GM23338 (cell line): ENCODE results near the gene LOXL3. TPM values are rescaled to one million over a fixed set of nuclear protein-coding genes. Genes with fewer than 3 reads are reported as not detected.

Experiments used
- ATAC-seq: fragments of 200-7000 bp; cut with Tn5 transposase; 3 replicates; pipeline ENCODE4 v1.9.1; 2020
- DNase-seq: peaks from one replicate; pipeline ENCODE4 v3.0.0-alpha.2; 2015; ENCODE audit warnings: low spot score
- H2AFZ ChIP-seq: fragments of 200-600 bp; sonication (generic); 2 replicates; pipeline ENCODE4 v1.8.0; 2016; ENCODE audit warnings: antibody characterized with exemption, mild to moderate bottlenecking, moderate library complexity
- H3F3A ChIP-seq: fragments of 200-600 bp; sonication (generic); replicated peaks from 2 replicates; pipeline ENCODE4 v1.8.0; 2017; ENCODE audit warnings: antibody characterized with exemption, mixed run types, low read depth
- H3K27ac ChIP-seq: fragments of 200-600 bp; sonication (generic); 2 replicates; pipeline ENCODE4 v1.6.1; 2016; ENCODE audit warnings: low read depth
- H3K27me3 ChIP-seq: fragments of 200-600 bp; sonication (generic); 2 replicates; pipeline ENCODE4 v1.8.0; 2016; ENCODE audit warnings: mild to moderate bottlenecking, mixed run types, moderate library complexity; ENCODE audit not compliant: insufficient read depth
- H3K36me3 ChIP-seq: fragments of 200-600 bp; sonication (generic); 2 replicates; pipeline ENCODE4 v1.8.0; 2016; ENCODE audit warnings: mild to moderate bottlenecking; ENCODE audit not compliant: insufficient read depth
- H3K4me1 ChIP-seq: fragments of 200-600 bp; sonication (generic); 2 replicates; pipeline ENCODE4 v1.8.0; 2016; ENCODE audit warnings: mild to moderate bottlenecking, moderate library complexity; ENCODE audit not compliant: insufficient read depth
- H3K4me2 ChIP-seq: fragments of 200-600 bp; sonication (generic); 2 replicates; pipeline ENCODE4 v1.7.1; 2017; ENCODE audit warnings: mixed run types
- H3K4me3 ChIP-seq: fragments of 200-600 bp; sonication (generic); 2 replicates; pipeline ENCODE4 v1.6.1; 2016; ENCODE audit warnings: mixed run types
- H3K79me2 ChIP-seq: fragments of 200-600 bp; sonication (generic); replicated peaks from 2 replicates; pipeline ENCODE4 v1.8.0; 2017; ENCODE audit warnings: mild to moderate bottlenecking; ENCODE audit not compliant: insufficient read depth
- H3K9me2 ChIP-seq: fragments of 200-600 bp; sonication (generic); 2 replicates; pipeline ENCODE4 v1.8.0; 2017; ENCODE audit not compliant: insufficient read depth
- H4K20me1 ChIP-seq: fragments of 200-600 bp; sonication (generic); replicated peaks from 2 replicates; pipeline ENCODE4 v1.8.0; 2017; ENCODE audit warnings: mild to moderate bottlenecking; ENCODE audit not compliant: insufficient read depth
- H3K27ac Mint-ChIP-seq: 2 replicates; pipeline ENCODE4 v1.8.0; 2020; ENCODE audit warnings: inconsistent platforms, mild to moderate bottlenecking, moderate library complexity, mixed read lengths
- H3K27me3 Mint-ChIP-seq: 3 replicates; pipeline ENCODE4 v1.8.0; 2022; ENCODE audit warnings: low read depth, mild to moderate bottlenecking, moderate library complexity, mixed read lengths, inconsistent platforms; ENCODE audit not compliant: insufficient read depth, poor library complexity
- H3K36me3 Mint-ChIP-seq: 3 replicates; pipeline ENCODE4 v1.8.0; 2021; ENCODE audit warnings: low read depth, mild to moderate bottlenecking, inconsistent platforms, moderate library complexity, mixed read lengths
- H3K4me1 Mint-ChIP-seq: 3 replicates; pipeline ENCODE4 v1.8.0; 2020; ENCODE audit warnings: mild to moderate bottlenecking, inconsistent platforms, mixed read lengths
- H3K4me3 Mint-ChIP-seq: 3 replicates; pipeline ENCODE4 v1.8.0; 2021; ENCODE audit warnings: moderate library complexity, mild to moderate bottlenecking, inconsistent platforms, mixed read lengths
- H3K9me3 Mint-ChIP-seq: 3 replicates; pipeline ENCODE4 v1.8.0; 2020; ENCODE audit warnings: moderate library complexity, mild to moderate bottlenecking, inconsistent platforms, mixed read lengths
- EZH2 ChIP-seq: fragments of 200-600 bp; sonication (generic); IDR thresholded peaks from one replicate; pipeline ENCODE4 v1.8.0; 2017; ENCODE audit warnings: antibody characterized with exemption, mild to moderate bottlenecking, low read depth; ENCODE audit not compliant: unreplicated experiment
- NANOG ChIP-seq: IDR thresholded peaks from 2 replicates; pipeline ENCODE4 v1.6.1; 2016; ENCODE audit warnings: antibody characterized with exemption, borderline replicate concordance
- POLR2AphosphoS5 ChIP-seq: IDR thresholded peaks from 2 replicates; pipeline ENCODE4 v1.6.1; 2016; ENCODE audit warnings: antibody characterized with exemption, low read depth
- ZNF331 ChIP-seq: fragments of 250-450 bp; sonication (Bioruptor Pico); IDR thresholded peaks from 2 replicates; pipeline ENCODE4 v1.5.0; 2020; ENCODE audit warnings: low read depth, mild to moderate bottlenecking, moderate library complexity
- polyA plus RNA-seq: library from polyadenylated mRNA; unstranded; fragments of >200 nt; fragmentation: Nextera tagmentation; extraction: Ambion mirVana; gene quantifications from 2 replicates; pipeline ENCODE4 v1.2.1, GENCODE V29; 2016
- total RNA-seq: library from RNA; depleted of rRNA; stranded (reverse); fragments of >200 nt; shearing (Covaris generic); gene quantifications from 2 replicates; pipeline ENCODE4 v1.2.3, GENCODE V29; 2014
- TF ChIP-seq, protein P1 (sequence below): IDR thresholded peaks from 2 replicates; pipeline ENCODE4 v1.6.1; 2016; ENCODE audit warnings: antibody characterized with exemption
- TF ChIP-seq, protein P2 (sequence below): IDR thresholded peaks from one replicate; pipeline ENCODE4 v1.6.1; 2018; ENCODE audit warnings: antibody characterized with exemption; ENCODE audit not compliant: unreplicated experiment
- TF ChIP-seq, protein P3 (sequence below): fragments of 250-450 bp; sonication (Bioruptor Pico); IDR thresholded peaks from 2 replicates; pipeline ENCODE4 v1.5.0; 2020; ENCODE audit warnings: mild to moderate bottlenecking, moderate library complexity

LOXL3 gene
- total and polyA plus RNA-seq, 2 experiments from 2014 or later = 4.7 to 14.9 TPM

DNA sequence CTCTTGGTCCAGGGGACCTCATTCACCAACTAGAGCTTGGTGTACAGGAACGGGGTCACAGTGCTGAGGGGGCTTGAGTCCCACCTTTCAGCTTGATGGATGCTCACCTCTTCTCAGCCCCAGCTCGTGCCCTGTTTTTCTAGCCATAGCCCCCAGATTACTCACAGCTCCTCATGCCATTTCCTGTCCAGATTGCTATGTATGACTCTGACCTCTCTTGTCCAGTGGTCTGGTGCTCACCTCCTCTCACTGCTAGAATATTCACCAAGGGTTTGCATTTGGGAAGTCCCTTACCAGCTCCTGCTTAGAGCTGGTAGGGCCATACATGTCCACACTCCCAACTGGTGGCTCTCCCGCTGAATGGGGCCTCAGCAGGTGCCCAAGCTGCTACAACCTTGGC, 60.2 kb downstream of the LOXL3 start:
- Mint-ChIP-seq H3K36me3 (peaks cover 43% of the 10 kb centered on the region), H3K9me3 (no peaks in the 10 kb centered on the region; the same call in 2 of the 3 replicates), H3K4me1 (peaks cover 11% of the 10 kb centered on the region), H3K27ac (no peak overlapping the region), H3K27me3 (peaks cover 41% of the 10 kb centered on the region), H3K4me3 (no peak overlapping the region)
- Histone ChIP-seq H3F3A (0 out of 2 replicates have a peak, but pooled peaks cover 14% of the 10 kb centered on the region), H3K4me3 (no peak overlapping the region), H4K20me1 (no peaks in the 10 kb centered on the region; the same call in 1 of the 2 replicates), H3K36me3 (0 out of 2 replicates have a peak, but pooled peaks cover 5% of the 10 kb centered on the region), H3K4me2 (no peak overlapping the region), H3K4me1 (peaks cover 10% of the 10 kb centered on the region; the same call in 1 of the 2 replicates), H3K79me2 (no peaks in the 10 kb centered on the region), H3K27ac (no peak overlapping the region), H2AFZ (no peak overlapping the region), H3K9me2 (no peaks in the 10 kb centered on the region), H3K27me3 (peaks cover 46% of the 10 kb centered on the region)
- no peak for ATAC-seq
- DNase-seq = no peak
- no peak for TF ChIP-seq ZNF331 (CRISPR knock-in tag)
- TF ChIP-seq, protein P1, sequence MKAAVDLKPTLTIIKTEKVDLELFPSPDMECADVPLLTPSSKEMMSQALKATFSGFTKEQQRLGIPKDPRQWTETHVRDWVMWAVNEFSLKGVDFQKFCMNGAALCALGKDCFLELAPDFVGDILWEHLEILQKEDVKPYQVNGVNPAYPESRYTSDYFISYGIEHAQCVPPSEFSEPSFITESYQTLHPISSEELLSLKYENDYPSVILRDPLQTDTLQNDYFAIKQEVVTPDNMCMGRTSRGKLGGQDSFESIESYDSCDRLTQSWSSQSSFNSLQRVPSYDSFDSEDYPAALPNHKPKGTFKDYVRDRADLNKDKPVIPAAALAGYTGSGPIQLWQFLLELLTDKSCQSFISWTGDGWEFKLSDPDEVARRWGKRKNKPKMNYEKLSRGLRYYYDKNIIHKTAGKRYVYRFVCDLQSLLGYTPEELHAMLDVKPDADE = no peak
- no peak for TF ChIP-seq POLR2AphosphoS5
- TF ChIP-seq, protein P2, sequence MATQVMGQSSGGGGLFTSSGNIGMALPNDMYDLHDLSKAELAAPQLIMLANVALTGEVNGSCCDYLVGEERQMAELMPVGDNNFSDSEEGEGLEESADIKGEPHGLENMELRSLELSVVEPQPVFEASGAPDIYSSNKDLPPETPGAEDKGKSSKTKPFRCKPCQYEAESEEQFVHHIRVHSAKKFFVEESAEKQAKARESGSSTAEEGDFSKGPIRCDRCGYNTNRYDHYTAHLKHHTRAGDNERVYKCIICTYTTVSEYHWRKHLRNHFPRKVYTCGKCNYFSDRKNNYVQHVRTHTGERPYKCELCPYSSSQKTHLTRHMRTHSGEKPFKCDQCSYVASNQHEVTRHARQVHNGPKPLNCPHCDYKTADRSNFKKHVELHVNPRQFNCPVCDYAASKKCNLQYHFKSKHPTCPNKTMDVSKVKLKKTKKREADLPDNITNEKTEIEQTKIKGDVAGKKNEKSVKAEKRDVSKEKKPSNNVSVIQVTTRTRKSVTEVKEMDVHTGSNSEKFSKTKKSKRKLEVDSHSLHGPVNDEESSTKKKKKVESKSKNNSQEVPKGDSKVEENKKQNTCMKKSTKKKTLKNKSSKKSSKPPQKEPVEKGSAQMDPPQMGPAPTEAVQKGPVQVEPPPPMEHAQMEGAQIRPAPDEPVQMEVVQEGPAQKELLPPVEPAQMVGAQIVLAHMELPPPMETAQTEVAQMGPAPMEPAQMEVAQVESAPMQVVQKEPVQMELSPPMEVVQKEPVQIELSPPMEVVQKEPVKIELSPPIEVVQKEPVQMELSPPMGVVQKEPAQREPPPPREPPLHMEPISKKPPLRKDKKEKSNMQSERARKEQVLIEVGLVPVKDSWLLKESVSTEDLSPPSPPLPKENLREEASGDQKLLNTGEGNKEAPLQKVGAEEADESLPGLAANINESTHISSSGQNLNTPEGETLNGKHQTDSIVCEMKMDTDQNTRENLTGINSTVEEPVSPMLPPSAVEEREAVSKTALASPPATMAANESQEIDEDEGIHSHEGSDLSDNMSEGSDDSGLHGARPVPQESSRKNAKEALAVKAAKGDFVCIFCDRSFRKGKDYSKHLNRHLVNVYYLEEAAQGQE = no peak
- no peak for TF ChIP-seq NANOG

DNA sequence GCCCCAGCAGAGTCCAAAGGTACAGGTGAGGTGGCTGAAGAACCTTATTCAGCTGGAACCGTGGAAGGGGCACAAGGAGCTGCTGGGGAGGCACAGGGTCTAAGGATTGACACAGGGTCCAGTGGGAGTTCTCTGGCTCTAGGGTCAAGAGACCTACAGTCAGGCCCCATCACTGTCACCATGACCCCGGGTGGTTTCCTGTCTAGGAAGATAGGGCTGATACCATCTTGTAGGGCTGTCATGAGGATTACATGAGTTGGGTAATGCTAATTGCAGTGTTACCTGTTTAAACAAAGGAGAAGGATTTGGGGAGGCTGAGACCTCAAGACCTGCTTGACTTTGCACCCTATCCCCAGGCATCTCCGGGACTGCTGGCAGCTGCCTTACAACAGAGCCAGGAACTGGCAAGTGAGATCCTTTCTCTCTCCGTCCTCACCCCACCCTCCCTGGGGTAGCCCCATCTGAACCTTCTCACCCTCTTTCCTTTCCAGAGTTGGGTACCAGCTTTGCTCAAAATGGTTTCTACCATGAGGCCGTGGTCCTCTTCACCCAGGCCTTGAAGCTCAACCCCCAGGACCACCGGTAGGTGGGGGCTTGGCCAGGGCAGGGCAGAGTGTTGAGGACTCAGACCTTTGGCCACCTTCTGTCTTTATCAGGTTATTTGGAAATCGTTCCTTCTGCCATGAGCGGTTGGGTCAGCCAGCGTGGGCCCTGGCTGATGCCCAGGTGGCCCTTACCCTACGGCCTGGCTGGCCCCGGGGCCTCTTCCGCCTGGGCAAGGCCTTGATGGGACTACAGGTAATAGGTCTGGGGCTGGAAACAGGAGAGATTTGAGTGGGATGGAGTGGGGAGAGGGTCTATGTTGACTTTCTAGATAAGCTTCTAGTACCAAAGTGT, 61.8 kb downstream of the LOXL3 start:
- Mint-ChIP-seq H3K27ac (no peak overlapping the region), H3K4me1 (no peaks in the 10 kb centered on the region; the same call in 2 of the 3 replicates), H3K9me3 (no peaks in the 10 kb centered on the region; the same call in 2 of the 3 replicates), H3K4me3 (no peak overlapping the region), H3K36me3 (peaks cover 44% of the 10 kb centered on the region), H3K27me3 (peaks cover 24% of the 10 kb centered on the region)
- Histone ChIP-seq H3F3A (0 out of 2 replicates have a peak, but pooled peaks cover 7% of the 10 kb centered on the region), H3K27ac (no peak overlapping the region), H3K4me2 (no peak overlapping the region), H3K4me1 (no peaks in the 10 kb centered on the region), H3K79me2 (no peaks in the 10 kb centered on the region), H3K9me2 (no peaks in the 10 kb centered on the region), H3K4me3 (no peak overlapping the region), H3K27me3 (peaks cover 29% of the 10 kb centered on the region), H4K20me1 (no peaks in the 10 kb centered on the region; the same call in 1 of the 2 replicates), H2AFZ (no peak overlapping the region), H3K36me3 (0 out of 2 replicates have a peak, but pooled peaks cover 5% of the 10 kb centered on the region)
- no peak for DNase-seq
- ATAC-seq = no peak
- TF ChIP-seq POLR2AphosphoS5 (no peak), EZH2 (no peak)
- TF ChIP-seq, protein P3, sequence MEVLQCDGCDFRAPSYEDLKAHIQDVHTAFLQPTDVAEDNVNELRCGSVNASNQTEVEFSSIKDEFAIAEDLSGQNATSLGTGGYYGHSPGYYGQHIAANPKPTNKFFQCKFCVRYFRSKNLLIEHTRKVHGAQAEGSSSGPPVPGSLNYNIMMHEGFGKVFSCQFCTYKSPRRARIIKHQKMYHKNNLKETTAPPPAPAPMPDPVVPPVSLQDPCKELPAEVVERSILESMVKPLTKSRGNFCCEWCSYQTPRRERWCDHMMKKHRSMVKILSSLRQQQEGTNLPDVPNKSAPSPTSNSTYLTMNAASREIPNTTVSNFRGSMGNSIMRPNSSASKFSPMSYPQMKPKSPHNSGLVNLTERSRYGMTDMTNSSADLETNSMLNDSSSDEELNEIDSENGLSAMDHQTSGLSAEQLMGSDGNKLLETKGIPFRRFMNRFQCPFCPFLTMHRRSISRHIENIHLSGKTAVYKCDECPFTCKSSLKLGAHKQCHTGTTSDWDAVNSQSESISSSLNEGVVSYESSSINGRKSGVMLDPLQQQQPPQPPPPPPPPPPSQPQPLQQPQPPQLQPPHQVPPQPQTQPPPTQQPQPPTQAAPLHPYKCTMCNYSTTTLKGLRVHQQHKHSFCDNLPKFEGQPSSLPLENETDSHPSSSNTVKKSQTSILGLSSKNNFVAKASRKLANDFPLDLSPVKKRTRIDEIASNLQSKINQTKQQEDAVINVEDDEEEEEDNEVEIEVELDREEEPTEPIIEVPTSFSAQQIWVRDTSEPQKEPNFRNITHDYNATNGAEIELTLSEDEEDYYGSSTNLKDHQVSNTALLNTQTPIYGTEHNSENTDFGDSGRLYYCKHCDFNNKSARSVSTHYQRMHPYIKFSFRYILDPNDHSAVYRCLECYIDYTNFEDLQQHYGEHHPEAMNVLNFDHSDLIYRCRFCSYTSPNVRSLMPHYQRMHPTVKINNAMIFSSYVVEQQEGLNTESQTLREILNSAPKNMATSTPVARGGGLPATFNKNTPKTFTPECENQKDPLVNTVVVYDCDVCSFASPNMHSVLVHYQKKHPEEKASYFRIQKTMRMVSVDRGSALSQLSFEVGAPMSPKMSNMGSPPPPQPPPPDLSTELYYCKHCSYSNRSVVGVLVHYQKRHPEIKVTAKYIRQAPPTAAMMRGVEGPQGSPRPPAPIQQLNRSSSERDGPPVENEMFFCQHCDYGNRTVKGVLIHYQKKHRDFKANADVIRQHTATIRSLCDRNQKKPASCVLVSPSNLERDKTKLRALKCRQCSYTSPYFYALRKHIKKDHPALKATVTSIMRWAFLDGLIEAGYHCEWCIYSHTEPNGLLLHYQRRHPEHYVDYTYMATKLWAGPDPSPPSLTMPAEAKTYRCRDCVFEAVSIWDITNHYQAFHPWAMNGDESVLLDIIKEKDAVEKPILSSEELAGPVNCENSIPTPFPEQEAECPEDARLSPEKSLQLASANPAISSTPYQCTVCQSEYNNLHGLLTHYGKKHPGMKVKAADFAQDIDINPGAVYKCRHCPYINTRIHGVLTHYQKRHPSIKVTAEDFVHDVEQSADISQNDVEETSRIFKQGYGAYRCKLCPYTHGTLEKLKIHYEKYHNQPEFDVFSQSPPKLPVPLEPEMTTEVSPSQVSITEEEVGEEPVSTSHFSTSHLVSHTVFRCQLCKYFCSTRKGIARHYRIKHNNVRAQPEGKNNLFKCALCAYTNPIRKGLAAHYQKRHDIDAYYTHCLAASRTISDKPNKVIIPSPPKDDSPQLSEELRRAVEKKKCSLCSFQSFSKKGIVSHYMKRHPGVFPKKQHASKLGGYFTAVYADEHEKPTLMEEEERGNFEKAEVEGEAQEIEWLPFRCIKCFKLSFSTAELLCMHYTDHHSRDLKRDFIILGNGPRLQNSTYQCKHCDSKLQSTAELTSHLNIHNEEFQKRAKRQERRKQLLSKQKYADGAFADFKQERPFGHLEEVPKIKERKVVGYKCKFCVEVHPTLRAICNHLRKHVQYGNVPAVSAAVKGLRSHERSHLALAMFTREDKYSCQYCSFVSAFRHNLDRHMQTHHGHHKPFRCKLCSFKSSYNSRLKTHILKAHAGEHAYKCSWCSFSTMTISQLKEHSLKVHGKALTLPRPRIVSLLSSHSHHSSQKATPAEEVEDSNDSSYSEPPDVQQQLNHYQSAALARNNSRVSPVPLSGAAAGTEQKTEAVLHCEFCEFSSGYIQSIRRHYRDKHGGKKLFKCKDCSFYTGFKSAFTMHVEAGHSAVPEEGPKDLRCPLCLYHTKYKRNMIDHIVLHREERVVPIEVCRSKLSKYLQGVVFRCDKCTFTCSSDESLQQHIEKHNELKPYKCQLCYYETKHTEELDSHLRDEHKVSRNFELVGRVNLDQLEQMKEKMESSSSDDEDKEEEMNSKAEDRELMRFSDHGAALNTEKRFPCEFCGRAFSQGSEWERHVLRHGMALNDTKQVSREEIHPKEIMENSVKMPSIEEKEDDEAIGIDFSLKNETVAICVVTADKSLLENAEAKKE (CRISPR knock-in tag) = no peak
